ENCODE results near the gene CTTN. TPM values are rescaled to one million over a fixed set of nuclear protein-coding genes. Genes with fewer than 3 reads are reported as not detected.

CTTN gene
- total and polyA plus RNA-seq, 2 of the 8 experiments (the other 6 are each of a cell fraction or from before 2014, with no cell fraction given): 84.6 to 216 TPM

GRCh38 chr11:70389201-70389600 lies 9.1 kb upstream of the CTTN start:
- no peaks in the 10 kb centered on the region for H3K27me3 ChIP-seq (replicated peaks in 1 of 4; ENCODE audit: control insufficient read depth in 3 of 4, extremely low read depth in 1 of 4, insufficient read depth in 3 of 4, low read length in 3 of 4)
- POLR2A ChIA-PET (ENCODE audit: partially characterized antibody): interaction anchor here (1.9 to 2.6 kb wide), 2 partner anchors 9 to 11 kb away, joined by 8 to 11 read pairs; partner anchors contain the start of gene CTTN
- H3K23me2 ChIP-seq (ENCODE audit: low read depth, low read length): no peaks in the 10 kb centered on the region
- no peak for TF ChIP-seq NANOG (IDR thresholded peaks at IDR 0.05; ENCODE audit: insufficient read depth, low read depth, low read length, poor library complexity, severe bottlenecking)
- no peak for TF ChIP-seq RAD21 (IDR thresholded peaks at IDR 0.05 in 1 of 2, conservative IDR thresholded peaks at IDR 0.05 in 1 of 2; ENCODE audit: low read depth in 2 of 2, low read length in 2 of 2)
- TF ChIP-seq BACH1 (IDR thresholded peaks at IDR 0.05; ENCODE audit: low read length): no peak
- no peak for TF ChIP-seq CTCF (IDR thresholded peaks at IDR 0.05; ENCODE audit: control extremely low read depth in 1 of 3, insufficient read depth in 1 of 3, low read depth in 1 of 3, low read length in 3 of 3)
- TF ChIP-seq SIN3A (conservative IDR thresholded peaks at IDR 0.05 in 1 of 2, IDR thresholded peaks at IDR 0.05 in 1 of 2; ENCODE audit: low read depth in 1 of 2, low read length in 2 of 2): no peak
- no peak for TF ChIP-seq FOSL1 (IDR thresholded peaks at IDR 0.05; ENCODE audit: insufficient read depth, low read depth, low read length)
- TF ChIP-seq POLR2AphosphoS5 (IDR thresholded peaks at IDR 0.05; ENCODE audit: low read depth, low read length): no peak
- TF ChIP-seq TAF1 (IDR thresholded peaks at IDR 0.05; ENCODE audit: low read depth, low read length): no peak
- TF ChIP-seq CBX8 (IDR thresholded peaks at IDR 0.05; ENCODE audit: borderline replicate concordance, low read depth, low read length): no peak
- no peak for TF ChIP-seq KDM1A (IDR thresholded peaks at IDR 0.05; ENCODE audit: borderline replicate concordance, low read length)
- H3K4me3 ChIP-seq (ENCODE audit: extremely low read depth in 1 of 4, insufficient read depth in 2 of 4, low read depth in 3 of 4, low read length in 4 of 4): no peak overlapping the region
- no peak for DNase-seq (ENCODE audit: low read depth in 1 of 2, low spot score in 2 of 2)
- H2BK20ac ChIP-seq (ENCODE audit: low read length): no peak overlapping the region
- peaks cover 5 to 16% of the 10 kb centered on the region in 2 experiments for H4K20me1 ChIP-seq (replicated peaks in 1 of 2; ENCODE audit: control insufficient read depth in 1 of 2, insufficient read depth in 2 of 2, low read length in 2 of 2)
- H3K56ac ChIP-seq (replicated peaks; ENCODE audit: insufficient read length, low read depth, low read length): no peak overlapping the region
- H3K27ac ChIP-seq (ENCODE audit: low read depth, low read length): 0 out of 2 replicates have a peak overlapping the region, but pooled peaks have one; percentile 20
- no peak overlapping the region for H4K5ac ChIP-seq (ENCODE audit: insufficient read length, low read depth, low read length)
- no peak overlapping the region for H2BK15ac ChIP-seq (ENCODE audit: low read length)
- no peak overlapping the region for H4K8ac ChIP-seq (ENCODE audit: extremely low read depth, insufficient read depth, low read length)
- 73% methylated on average over 6 of the region's 6 CpGs; no CpG with 5 or more reads in 1 of the 2 experiments for WGBS, 2 experiments (ENCODE audit: extremely low coverage in 1 of 2, insufficient coverage in 1 of 2, insufficient read length in 1 of 2, insufficient replicate concordance in 2 of 2, low coverage in 1 of 2, low lambda C conversion rate in 2 of 2, missing lambda C conversion rate in 1 of 2)
- peaks cover 5 to 21% (median 11%) of the 10 kb centered on the region in 4 experiments; a peak in 6 of 7 replicates for H3K4me1 ChIP-seq (replicated peaks in 1 of 4; ENCODE audit: control insufficient read depth in 3 of 4, insufficient read depth in 4 of 4, low read length in 3 of 4)
- no peak overlapping the region for H3K18ac ChIP-seq (ENCODE audit: extremely low read depth, low read length)
- H3K9me3 ChIP-seq (ENCODE audit: insufficient read depth in 2 of 2, low read depth in 1 of 2, low read length in 1 of 2): no peaks in the 10 kb centered on the region
- H3K9ac ChIP-seq (replicated peaks in 1 of 4; ENCODE audit: extremely low read depth in 1 of 4, low read depth in 3 of 4, low read length in 3 of 4): no peak overlapping the region
- H3K36me3 ChIP-seq (ENCODE audit: control insufficient read depth in 2 of 4, insufficient read depth in 4 of 4, low read length in 3 of 4): peaks cover 0 to 20% (median 3%) of the 10 kb centered on the region in 4 experiments; a peak in 4 of 8 replicates
- H3K14ac ChIP-seq (ENCODE audit: insufficient read length): no peak overlapping the region
- peak overlapping the region; percentile 8 to 26; a peak in 2 of 4 replicates for H3K4me2 ChIP-seq (ENCODE audit: insufficient read depth in 1 of 2, low read depth in 2 of 2, low read length in 2 of 2)
- H2AK5ac ChIP-seq (ENCODE audit: low read depth, low read length): no peak overlapping the region
- CTCF ChIA-PET (ENCODE audit: partially characterized antibody): interaction anchor here (0.5 to 2.1 kb wide), 3 partner anchors 11 to 666 kb away, joined by 3 to 5 read pairs (median 4); no protein-coding TSS in a partner anchor
- no peak overlapping the region for H3K23ac ChIP-seq (ENCODE audit: insufficient read length)
- no peak overlapping the region for H3K4ac ChIP-seq (replicated peaks; ENCODE audit: insufficient read length, low read depth, low read length)
- no peak overlapping the region for H2BK12ac ChIP-seq (ENCODE audit: low read depth, low read length)
- no peak overlapping the region for H4K91ac ChIP-seq (replicated peaks; ENCODE audit: insufficient read length, low read length)
- H2AFZ ChIP-seq (ENCODE audit: low read length): no peak overlapping the region
- H2BK120ac ChIP-seq (replicated peaks; ENCODE audit: low read depth, low read length): no peak overlapping the region
- peaks cover 0 to 9% of the 10 kb centered on the region in 2 experiments; a peak in 1 of 4 replicates for H3K79me2 ChIP-seq (ENCODE audit: control insufficient read depth in 1 of 2, insufficient read depth in 2 of 2, low read length in 2 of 2)
- FAIRE-seq: no peak
- H3K79me1 ChIP-seq (ENCODE audit: low read depth, low read length): no peaks in the 10 kb centered on the region; the same call in none of the 2 replicates
- no peak overlapping the region for H2BK5ac ChIP-seq (ENCODE audit: low read depth, low read length)

Measured in H1 (cell line).